Activated CD4-positive, alpha-beta memory T cell treated with anti-CD3 and anti-CD28 coated beads, Interleukin-2, amount 10 ng/mL, durations not matched to agents 7 days and 5 days (primary cell): Measurements from ENCODE around the gene PTPRE. TPM values are rescaled to one million over a fixed set of nuclear protein-coding genes. Genes with fewer than 3 reads are reported as not detected.

Source experiments
- CTCF ChIA-PET: fragments of 350-600 bp; sonication (Branson Sonifier 250); formaldehyde crosslinking; loops from one replicate; lab custom pipeline; 2021; ENCODE audit warnings: antibody characterized with exemption, inconsistent platforms; lab: Charles Lee
- POLR2A ChIA-PET: fragments of 350-600 bp; sonication (Branson Sonifier 250); formaldehyde crosslinking; loops from one replicate; lab custom pipeline; 2021; ENCODE audit warnings: antibody characterized with exemption; lab: Charles Lee
- DNase-seq: peaks from one replicate; pipeline ENCODE4 v3.0.0-alpha.2; 2020
- H3K27ac Mint-ChIP-seq: one replicate; pipeline ENCODE4 v1.8.0; 2021; ENCODE audit warnings: mild to moderate bottlenecking, mixed read lengths
- H3K27me3 Mint-ChIP-seq: one replicate; pipeline ENCODE4 v1.8.0; 2021; ENCODE audit warnings: mixed read lengths
- H3K36me3 Mint-ChIP-seq: one replicate; pipeline ENCODE4 v1.8.0; 2021; ENCODE audit warnings: low read depth, mixed read lengths
- H3K4me1 Mint-ChIP-seq: one replicate; pipeline ENCODE4 v1.8.0; 2021; ENCODE audit warnings: mixed read lengths
- H3K4me3 Mint-ChIP-seq: one replicate; pipeline ENCODE4 v1.8.0; 2021; ENCODE audit warnings: mild to moderate bottlenecking, mixed read lengths
- H3K9me3 Mint-ChIP-seq: one replicate; pipeline ENCODE4 v1.8.0; 2021; ENCODE audit warnings: mixed read lengths
- total RNA-seq, 2 experiments: library from RNA; stranded (reverse); gene quantifications; one replicate each; pipeline ENCODE4 v1.2.3, GENCODE V29; 2021

The PTPRE gene
- total RNA-seq, 2 experiments from 2014 or later = 29.2 to 30.6 TPM

DNA sequence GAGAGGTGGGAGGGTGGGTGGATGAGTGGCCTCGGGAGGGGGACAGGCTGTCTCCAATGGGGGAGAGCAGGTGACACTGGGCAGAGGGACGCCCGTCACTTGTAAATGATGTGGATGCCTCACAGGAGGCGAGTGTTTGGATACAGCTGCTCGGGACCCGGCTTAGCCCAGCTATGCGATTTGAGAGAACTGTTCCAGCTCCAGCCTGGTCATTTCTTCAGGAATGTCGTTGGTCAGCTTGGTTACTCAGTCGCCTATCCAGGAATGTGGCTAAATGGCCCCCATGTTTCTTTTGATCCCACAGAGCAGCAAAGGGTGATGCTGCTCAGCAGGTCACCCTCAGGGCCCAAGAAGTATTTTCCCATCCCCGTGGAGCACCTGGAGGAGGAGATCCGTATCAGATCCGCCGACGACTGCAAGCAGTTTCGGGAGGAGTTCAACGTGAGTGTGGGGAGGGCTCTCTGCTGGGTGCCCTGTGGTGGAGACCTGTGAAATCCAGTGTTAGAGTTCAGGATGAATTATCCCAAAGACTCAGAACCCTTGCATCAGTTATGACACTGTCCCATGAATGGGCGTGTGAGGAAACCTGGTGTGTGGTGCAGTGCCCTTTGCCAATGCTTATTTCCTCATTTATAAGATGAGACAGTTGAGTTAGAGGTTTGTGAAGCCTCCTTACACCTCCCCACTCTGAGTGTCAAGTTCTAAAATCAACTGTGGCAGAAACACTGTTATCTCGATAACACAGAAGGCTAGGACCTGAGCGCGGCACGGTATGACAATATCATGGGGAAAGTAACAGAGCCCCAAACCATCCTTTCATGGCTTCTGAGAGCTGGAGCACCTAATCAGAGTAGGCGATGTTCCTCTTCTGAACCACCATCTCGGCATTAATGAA lies 142.6 kb downstream of the PTPRE start:
- POLR2A ChIA-PET = interaction anchor here (1.0 to 4.6 kb wide), 10 partner anchors 9 to 169 kb away, joined by 3 to 167 read pairs (median 8); partner anchors contain the start of gene MKI67
- H3K4me1 Mint-ChIP-seq = peaks cover 66% of the 10 kb centered on the region
- peak overlapping the region; percentile 100 for H3K27ac Mint-ChIP-seq

DNA sequence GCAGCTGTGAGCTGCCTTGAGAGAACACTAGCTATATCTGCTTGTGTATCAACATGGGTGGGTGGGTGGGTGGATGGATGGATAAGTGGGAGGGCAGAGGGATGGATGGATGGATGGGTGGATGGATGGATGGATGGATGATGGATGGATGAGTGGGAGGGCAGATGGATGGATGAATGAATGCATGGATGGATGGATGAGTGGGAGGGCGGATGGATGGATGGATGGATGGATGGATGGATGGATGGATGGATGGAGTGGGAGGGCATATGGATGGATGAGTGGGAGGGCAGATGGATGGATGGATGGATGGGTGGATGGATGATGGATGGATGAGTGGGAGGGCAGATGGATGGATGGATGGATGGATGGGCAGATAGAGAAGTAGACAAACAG lies 143.2 kb downstream of the PTPRE start:
- H3K4me1 Mint-ChIP-seq = peaks cover 63% of the 10 kb centered on the region
- H3K4me3 Mint-ChIP-seq = no peak overlapping the region
- POLR2A ChIA-PET = interaction anchor here (2.0 to 4.6 kb wide), 3 partner anchors 8 to 76 kb away, joined by 5 to 38 read pairs (median 36); partner anchors contain the start of gene MKI67
- no peaks in the 10 kb centered on the region for H3K9me3 Mint-ChIP-seq
- CTCF ChIA-PET = interaction anchor here (1.5 kb wide), 1 partner anchor 15 kb away, joined by 3 read pairs; no protein-coding TSS in a partner anchor
- H3K27ac Mint-ChIP-seq = peak overlapping the region; percentile 54
- H3K36me3 Mint-ChIP-seq = peaks cover 54% of the 10 kb centered on the region
- no peaks in the 10 kb centered on the region for H3K27me3 Mint-ChIP-seq
- no peak for DNase-seq

More for the DNA sequence above, 142.6 kb downstream of the PTPRE start:
- Mint-ChIP-seq H3K36me3 (peaks cover 50% of the 10 kb centered on the region), H3K4me3 (peak overlapping the region; percentile 93), H3K9me3 (no peaks in the 10 kb centered on the region), H3K27me3 (no peaks in the 10 kb centered on the region)
- DNase-seq = no peak
- CTCF ChIA-PET = interaction anchor here (1.0 to 3.3 kb wide), 9 partner anchors 8 to 102 kb away, joined by 3 to 54 read pairs (median 4); no protein-coding TSS in a partner anchor

GRCh38 chr10:128050936-128051335 lies 144.0 kb downstream of the PTPRE start:
- Mint-ChIP-seq H3K9me3 (no peaks in the 10 kb centered on the region), H3K36me3 (peaks cover 62% of the 10 kb centered on the region), H3K4me3 (no peak overlapping the region), H3K4me1 (peaks cover 59% of the 10 kb centered on the region), H3K27ac (peak overlapping the region; percentile 54), H3K27me3 (no peaks in the 10 kb centered on the region)
- POLR2A ChIA-PET = interaction anchor here (2.0 to 4.6 kb wide), 2 partner anchors 13 to 75 kb away, joined by 5 to 36 read pairs; partner anchors contain the start of gene MKI67
- no peak for DNase-seq
- CTCF ChIA-PET = interaction anchor here (0.9 to 2.5 kb wide), 3 partner anchors 12 to 18 kb away, joined by 3 to 9 read pairs (median 4); no protein-coding TSS in a partner anchor

- CTCF ChIA-PET = interaction anchor here (0.9 to 2.5 kb wide), 3 partner anchors 12 to 18 kb away, joined by 3 to 9 read pairs (median 4); no protein-coding TSS in a partner anchor
- POLR2A ChIA-PET = interaction anchor here (2.0 to 4.6 kb wide), 2 partner anchors 12 to 74 kb away, joined by 5 to 36 read pairs; partner anchors contain the start of gene MKI67
- no peak for DNase-seq
- Mint-ChIP-seq H3K9me3 (no peaks in the 10 kb centered on the region), H3K27me3 (no peaks in the 10 kb centered on the region), H3K27ac (peak overlapping the region; percentile 4), H3K4me3 (no peak overlapping the region), H3K4me1 (peaks cover 54% of the 10 kb centered on the region), H3K36me3 (peaks cover 68% of the 10 kb centered on the region)
These were observed 144.6 kb downstream of the PTPRE start for GRCh38 chr10:128051548-128051947.

GRCh38 chr10:128052696-128053095 lies 145.8 kb downstream of the PTPRE start:
- Mint-ChIP-seq H3K27ac (no peak overlapping the region), H3K9me3 (no peaks in the 10 kb centered on the region), H3K27me3 (no peaks in the 10 kb centered on the region), H3K4me3 (no peak overlapping the region), H3K36me3 (peaks cover 75% of the 10 kb centered on the region), H3K4me1 (peaks cover 47% of the 10 kb centered on the region)
- DNase-seq = no peak
- CTCF ChIA-PET = interaction anchor here (1.2 to 2.5 kb wide), 4 partner anchors 10 to 31 kb away, joined by 3 to 9 read pairs (median 6); no protein-coding TSS in a partner anchor
- POLR2A ChIA-PET = interaction anchor here (4.6 kb wide), 1 partner anchor 11 kb away, joined by 36 read pairs; no protein-coding TSS in a partner anchor

DNA sequence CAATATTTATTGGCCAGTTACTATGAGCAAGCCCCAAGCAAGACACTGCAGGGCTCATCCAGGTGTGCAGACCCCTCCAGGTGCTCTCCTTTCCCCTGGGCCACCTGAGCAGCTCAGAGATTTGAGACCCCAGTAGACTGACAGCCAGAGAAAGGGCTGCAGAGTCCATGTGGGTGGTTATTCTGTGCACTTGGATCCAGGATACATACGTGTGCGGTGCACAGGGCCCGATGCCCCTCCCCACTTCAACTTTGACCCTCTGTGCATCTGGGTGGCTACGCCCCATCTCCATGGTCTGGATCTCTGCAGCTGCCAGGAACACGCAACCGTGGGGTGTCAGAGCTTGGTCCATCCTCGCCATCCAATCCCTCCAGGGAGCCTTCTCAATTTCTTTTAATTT lies 146.5 kb downstream of the PTPRE start:
- POLR2A ChIA-PET = interaction anchor here (4.6 kb wide), 1 partner anchor 10 kb away, joined by 36 read pairs; no protein-coding TSS in a partner anchor
- Mint-ChIP-seq H3K4me1 (peaks cover 42% of the 10 kb centered on the region), H3K36me3 (peaks cover 76% of the 10 kb centered on the region), H3K27me3 (no peaks in the 10 kb centered on the region), H3K4me3 (no peak overlapping the region), H3K9me3 (no peaks in the 10 kb centered on the region), H3K27ac (no peak overlapping the region)
- no peak for DNase-seq
- CTCF ChIA-PET = interaction anchor here (1.1 to 2.5 kb wide), 5 partner anchors 10 to 30 kb away, joined by 3 to 9 read pairs (median 6); no protein-coding TSS in a partner anchor

- ChIA-PET POLR2A (interaction anchor here (4.6 kb wide), 1 partner anchor 9 kb away, joined by 36 read pairs; no protein-coding TSS in a partner anchor), CTCF (interaction anchor here (1.0 to 1.1 kb wide), 3 partner anchors 15 to 20 kb away, joined by 3 read pairs; no protein-coding TSS in a partner anchor)
- H3K4me1 Mint-ChIP-seq = peaks cover 31% of the 10 kb centered on the region
- H3K9me3 Mint-ChIP-seq = no peaks in the 10 kb centered on the region
- no peaks in the 10 kb centered on the region for H3K27me3 Mint-ChIP-seq
- H3K27ac Mint-ChIP-seq = no peak overlapping the region
- DNase-seq = no peak
- H3K4me3 Mint-ChIP-seq = no peak overlapping the region
- peaks cover 73% of the 10 kb centered on the region for H3K36me3 Mint-ChIP-seq
These were observed 147.5 kb downstream of the PTPRE start for GRCh38 chr10:128054163-128054970.

DNA sequence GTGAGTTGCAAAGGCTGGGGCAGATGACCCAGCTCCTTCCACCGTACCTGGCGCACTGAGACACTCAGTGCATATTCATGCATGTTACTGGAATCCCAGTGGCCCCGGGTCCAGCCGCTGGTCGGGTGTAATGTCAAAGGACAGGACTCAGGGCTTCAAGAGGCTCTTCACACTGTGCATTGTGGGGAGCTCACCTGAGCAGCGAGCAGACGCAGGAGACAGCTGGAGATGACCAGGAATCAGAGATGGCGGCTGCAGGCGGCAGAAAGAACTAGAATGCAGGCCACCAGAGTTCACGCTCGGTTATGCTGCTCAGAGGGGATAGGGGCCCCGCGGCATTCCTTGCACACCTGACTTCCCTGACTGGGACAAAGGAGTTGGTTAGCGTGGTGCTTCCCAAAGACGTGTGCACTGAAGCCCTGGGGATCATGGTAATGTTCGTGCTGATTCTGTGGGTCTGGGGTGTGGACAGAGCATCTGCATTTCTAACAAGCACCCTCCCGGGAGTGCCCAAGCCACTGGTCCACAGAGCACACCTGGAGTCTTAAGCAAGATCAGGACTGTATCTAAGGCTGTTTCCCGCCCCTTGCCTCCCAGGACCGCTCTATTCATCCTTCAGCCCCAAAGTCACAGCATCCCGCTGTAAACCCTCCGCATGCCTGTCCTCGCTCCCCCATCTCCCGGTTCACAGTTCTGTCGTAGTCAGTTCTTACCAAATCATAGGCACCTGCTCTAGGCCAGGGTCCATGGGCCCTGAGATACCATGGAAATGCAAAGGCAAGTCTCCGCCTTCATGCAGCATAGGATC lies 148.4 kb downstream of the PTPRE start:
- Mint-ChIP-seq H3K36me3 (peaks cover 74% of the 10 kb centered on the region), H3K27ac (no peak overlapping the region), H3K27me3 (no peaks in the 10 kb centered on the region), H3K4me3 (no peak overlapping the region), H3K4me1 (peaks cover 27% of the 10 kb centered on the region), H3K9me3 (no peaks in the 10 kb centered on the region)
- CTCF ChIA-PET = interaction anchor here (1.0 kb wide), 2 partner anchors 14 to 21 kb away, joined by 3 read pairs; no protein-coding TSS in a partner anchor
- POLR2A ChIA-PET = interaction anchor here (5.2 kb wide), 1 partner anchor 7 kb away, joined by 38 read pairs; no protein-coding TSS in a partner anchor
- no peak for DNase-seq

- Mint-ChIP-seq H3K27me3 (no peaks in the 10 kb centered on the region), H3K9me3 (no peaks in the 10 kb centered on the region), H3K36me3 (peaks cover 71% of the 10 kb centered on the region), H3K4me3 (no peak overlapping the region), H3K27ac (no peak overlapping the region), H3K4me1 (peaks cover 16% of the 10 kb centered on the region)
- ChIA-PET CTCF (interaction anchor here (1.1 to 3.0 kb wide), 4 partner anchors 8 to 44 kb away, joined by 3 to 9 read pairs (median 4); no protein-coding TSS in a partner anchor), POLR2A (interaction anchor here (5.2 kb wide), 1 partner anchor 8 kb away, joined by 38 read pairs; no protein-coding TSS in a partner anchor)
- no peak for DNase-seq
These were observed 149.6 kb downstream of the PTPRE start for GRCh38 chr10:128056303-128057050.

GRCh38 chr10:128058106-128058749 lies 151.3 kb downstream of the PTPRE start:
- POLR2A ChIA-PET = interaction anchor here (5.2 kb wide), 1 partner anchor 10 kb away, joined by 38 read pairs; no protein-coding TSS in a partner anchor
- CTCF ChIA-PET = interaction anchor here (0.5 to 3.0 kb wide), 5 partner anchors 10 to 171 kb away, joined by 3 to 9 read pairs (median 3); no protein-coding TSS in a partner anchor
- DNase-seq = no peak
- H3K27me3 Mint-ChIP-seq = no peaks in the 10 kb centered on the region
- peaks cover 23% of the 10 kb centered on the region for H3K4me1 Mint-ChIP-seq
- H3K36me3 Mint-ChIP-seq = peaks cover 69% of the 10 kb centered on the region
- no peak overlapping the region for H3K4me3 Mint-ChIP-seq
- H3K9me3 Mint-ChIP-seq = no peaks in the 10 kb centered on the region
- H3K27ac Mint-ChIP-seq = no peak overlapping the region
